H1 (cell line): ENCODE measurements around the gene KYNU. TPM values are rescaled to one million over a fixed set of nuclear protein-coding genes. Genes with fewer than 3 reads are reported as not detected.

Source experiments
- CTCF ChIA-PET: fragments of 300-600 bp; sonication (Branson Sonifier 250); formaldehyde crosslinking; loops from one replicate; lab custom pipeline; 2021; ENCODE audit not compliant: partially characterized antibody; lab: Charles Lee
- POLR2A ChIA-PET: fragments of 300-600 bp; sonication (Branson Sonifier 250); formaldehyde crosslinking; loops from one replicate; lab custom pipeline; 2021; ENCODE audit warnings: inconsistent platforms; ENCODE audit not compliant: partially characterized antibody; lab: Charles Lee
- DNase-seq, 2 experiments: peaks; one replicate each; pipeline versions ENCODE4 v3.0.0 to v3.0.0-alpha.2; 2010 to 2022; ENCODE audit warnings: low spot score in 2 of 2, low read depth in 1 of 2, mixed read lengths in 1 of 2
- FAIRE-seq: peaks from 2 replicates; lab custom pipeline; 2011; peaks lifted over from hg19 to GRCh38; lab: Jason Lieb, UNC
- H2AFZ ChIP-seq: 2 replicates; pipeline ENCODE4 v1.8.1; 2012; ENCODE audit warnings: low read length, inconsistent platforms
- H2AK5ac ChIP-seq: 2 replicates; pipeline ENCODE4 v1.6.1; 2013; ENCODE audit warnings: low read depth, low read length
- H2BK120ac ChIP-seq: replicated peaks from 2 replicates; pipeline ENCODE3; 2013; ENCODE audit warnings: low read depth, low read length, inconsistent platforms
- H2BK12ac ChIP-seq: 2 replicates; pipeline ENCODE4 v1.6.1; 2013; ENCODE audit warnings: low read depth, low read length
- H2BK15ac ChIP-seq: 2 replicates; pipeline ENCODE4 v1.6.1; 2013; ENCODE audit warnings: low read length
- H2BK20ac ChIP-seq: 2 replicates; pipeline ENCODE4 v1.6.1; 2013; ENCODE audit warnings: low read length
- H2BK5ac ChIP-seq: 2 replicates; pipeline ENCODE4 v1.6.1; 2013; ENCODE audit warnings: low read depth, low read length
- H3K14ac ChIP-seq: 2 replicates; pipeline ENCODE4 v1.6.1; 2013; ENCODE audit warnings: inconsistent platforms; ENCODE audit not compliant: insufficient read length
- H3K18ac ChIP-seq: 2 replicates; pipeline ENCODE4 v1.6.1; 2013; ENCODE audit warnings: low read length; ENCODE audit errors: extremely low read depth
- H3K23ac ChIP-seq: 2 replicates; pipeline ENCODE4 v1.6.1; 2013; ENCODE audit warnings: inconsistent platforms; ENCODE audit not compliant: insufficient read length
- H3K23me2 ChIP-seq: 2 replicates; pipeline ENCODE4 v1.6.1; 2013; ENCODE audit warnings: low read depth, low read length
- H3K27ac ChIP-seq: 2 replicates; pipeline ENCODE4 v1.6.1; 2011; ENCODE audit warnings: low read depth, low read length, inconsistent platforms
- H3K27me3 ChIP-seq, 4 experiments: replicated peaks in 1 of 4; 1 replicate in 1 of 4; 2 replicates in 3 of 4; pipeline versions ENCODE4 v1.6.1 to v1.8.1; 2011 to 2013; ENCODE audit warnings: low read length in 3 of 4, mild to moderate bottlenecking in 3 of 4, inconsistent platforms in 2 of 4, mixed read lengths in 2 of 4, moderate library complexity in 1 of 4; ENCODE audit not compliant: control insufficient read depth in 3 of 4, insufficient read depth in 3 of 4; ENCODE audit errors: extremely low read depth in 1 of 4
- H3K36me3 ChIP-seq, 4 experiments: 2 replicates each; pipeline versions ENCODE4 v1.6.1 to v1.8.1; 2011 to 2013; ENCODE audit warnings: mild to moderate bottlenecking in 4 of 4, low read length in 3 of 4, moderate library complexity in 2 of 4, control low read depth in 1 of 4, inconsistent platforms in 1 of 4; ENCODE audit not compliant: insufficient read depth in 4 of 4, control insufficient read depth in 2 of 4
- H3K4ac ChIP-seq: replicated peaks from 2 replicates; pipeline ENCODE3; 2013; ENCODE audit warnings: low read length, low read depth, mixed read lengths, inconsistent platforms; ENCODE audit not compliant: insufficient read length
- H3K4me1 ChIP-seq, 4 experiments: replicated peaks in 1 of 4; 1 replicate in 1 of 4; 2 replicates in 3 of 4; pipeline versions ENCODE4 v1.6.1 to v1.8.1; 2011 to 2013; ENCODE audit warnings: low read length in 3 of 4, inconsistent platforms in 2 of 4, mixed read lengths in 1 of 4; ENCODE audit not compliant: insufficient read depth in 4 of 4, control insufficient read depth in 3 of 4
- H3K4me2 ChIP-seq, 2 experiments: 2 replicates each; pipeline versions ENCODE4 v1.6.1 to v1.8.1; 2011 to 2013; ENCODE audit warnings: low read depth in 2 of 2, low read length in 2 of 2, control low read depth in 1 of 2, inconsistent platforms in 1 of 2, mild to moderate bottlenecking in 1 of 2; ENCODE audit not compliant: insufficient read depth in 1 of 2
- H3K4me3 ChIP-seq, 4 experiments: fragments of 200-600, 300-600 bp in 1 of 4; sonication (generic), shearing (Covaris generic), sonication (Bioruptor Twin) in 1 of 4; 2 replicates each; pipeline versions ENCODE4 v1.5.1 to v1.8.1; 2011 to 2016; ENCODE audit warnings: low read length in 4 of 4, low read depth in 3 of 4, control low read depth in 2 of 4, inconsistent platforms in 2 of 4, mild to moderate bottlenecking in 2 of 4, mixed read lengths in 1 of 4, moderate library complexity in 1 of 4; ENCODE audit not compliant: insufficient read depth in 2 of 4; ENCODE audit errors: extremely low read depth in 1 of 4
- H3K56ac ChIP-seq: replicated peaks from 2 replicates; pipeline ENCODE3; 2013; ENCODE audit warnings: low read depth, mild to moderate bottlenecking, mixed read lengths, low read length, inconsistent platforms; ENCODE audit not compliant: insufficient read length
- H3K79me1 ChIP-seq: 2 replicates; pipeline ENCODE4 v1.6.1; 2013; ENCODE audit warnings: low read depth, low read length, control low read depth
- H3K79me2 ChIP-seq, 2 experiments: 2 replicates each; pipeline versions ENCODE4 v1.6.1 to v1.8.1; 2012 to 2013; ENCODE audit warnings: low read length in 2 of 2, mild to moderate bottlenecking in 2 of 2, inconsistent platforms in 1 of 2; ENCODE audit not compliant: insufficient read depth in 2 of 2, control insufficient read depth in 1 of 2
- H3K9ac ChIP-seq, 4 experiments: replicated peaks in 1 of 4; 1 replicate in 1 of 4; 2 replicates in 3 of 4; pipeline versions ENCODE4 v1.6.1 to v1.8.1; 2011 to 2013; ENCODE audit warnings: low read depth in 3 of 4, low read length in 3 of 4, control low read depth in 2 of 4, mild to moderate bottlenecking in 2 of 4, moderate library complexity in 2 of 4, inconsistent platforms in 1 of 4; ENCODE audit errors: extremely low read depth in 1 of 4
- H3K9me3 ChIP-seq, 2 experiments: 2 replicates each; pipeline versions ENCODE4 v1.6.1 to v1.8.1; 2012 to 2013; ENCODE audit warnings: mild to moderate bottlenecking in 2 of 2, moderate library complexity in 2 of 2, control low read depth in 1 of 2, inconsistent platforms in 1 of 2, low read depth in 1 of 2, low read length in 1 of 2, mixed read lengths in 1 of 2; ENCODE audit not compliant: insufficient read depth in 2 of 2
- H4K20me1 ChIP-seq, 2 experiments: replicated peaks in 1 of 2; 2 replicates each; pipeline versions ENCODE3 to v1.8.1; 2011 to 2013; ENCODE audit warnings: inconsistent platforms in 2 of 2, low read length in 2 of 2, mild to moderate bottlenecking in 1 of 2; ENCODE audit not compliant: insufficient read depth in 2 of 2, control insufficient read depth in 1 of 2
- H4K5ac ChIP-seq: 2 replicates; pipeline ENCODE4 v1.6.1; 2013; ENCODE audit warnings: low read length, low read depth, mixed read lengths, inconsistent platforms; ENCODE audit not compliant: insufficient read length
- H4K8ac ChIP-seq: 2 replicates; pipeline ENCODE4 v1.8.0; 2013; ENCODE audit warnings: mild to moderate bottlenecking, moderate library complexity, low read length, inconsistent platforms; ENCODE audit not compliant: insufficient read depth; ENCODE audit errors: extremely low read depth
- H4K91ac ChIP-seq: replicated peaks from 2 replicates; pipeline ENCODE3; 2013; ENCODE audit warnings: low read length, mixed read lengths, inconsistent platforms; ENCODE audit not compliant: insufficient read length
- GABPA ChIP-seq: IDR thresholded peaks from 2 replicates; pipeline ENCODE4 v1.6.1; 2011; ENCODE audit warnings: mild to moderate bottlenecking, low read length, moderate library complexity, borderline replicate concordance; ENCODE audit not compliant: insufficient read depth
- GTF2F1 ChIP-seq: IDR thresholded peaks from 2 replicates; pipeline ENCODE4 v1.6.1; 2012; ENCODE audit warnings: low read depth, low read length, improper control_type of control experiment, borderline replicate concordance
- HDAC6 ChIP-seq: IDR thresholded peaks from one replicate; pipeline ENCODE4 v1.7.1; 2012; ENCODE audit warnings: low read depth, mild to moderate bottlenecking, inconsistent platforms, low read length, moderate library complexity
- WGBS, 2 experiments: shearing (Covaris generic) in 1 of 2; methylation state at CpG; one replicate each; pipeline versions ENCODE4 v1.1.6 to v1.1.7; 2013 to 2015; ENCODE audit warnings: low lambda C conversion rate in 2 of 2, mixed read lengths in 2 of 2, inconsistent platforms in 1 of 2, low coverage in 1 of 2, missing lambda C conversion rate in 1 of 2; ENCODE audit not compliant: insufficient replicate concordance in 2 of 2, insufficient coverage in 1 of 2, insufficient read length in 1 of 2; ENCODE audit errors: extremely low coverage in 1 of 2, missing lambda C conversion rate in 1 of 2; 5-methylcytosine and 5-hydroxymethylcytosine counted together
- polyA plus RNA-seq, 7 experiments: library from polyadenylated mRNA; depleted of rRNA in 3 of 7; stranded (reverse) in 5 of 7; unstranded in 2 of 7; fragments of >200 nt in 5 of 7; fragments of 200-250 nt in 2 of 7; gene quantifications; 1 replicate in 5 of 7; 2 replicates in 1 of 7; 4 replicates in 1 of 7; pipeline versions ENCODE4 v1.2.1 to v1.2.3, GENCODE V29; 2011 to 2013; ENCODE audit warnings: missing spikeins in 2 of 7, mixed read lengths in 2 of 7
- total RNA-seq: library from RNA; stranded (reverse); fragmentation: NEBNext Ultra II Directional; extraction: Animal tissue kit (Norgen Biotek cat#: 25700); gene quantifications from 2 replicates; pipeline ENCODE4 v1.2.1, GENCODE V29; 2021

The KYNU gene
- total and polyA plus RNA-seq, 2 of the 8 experiments (the other 6 are each of a cell fraction or from before 2014, with no cell fraction given): 0.09 to 0.13 TPM

DNA sequence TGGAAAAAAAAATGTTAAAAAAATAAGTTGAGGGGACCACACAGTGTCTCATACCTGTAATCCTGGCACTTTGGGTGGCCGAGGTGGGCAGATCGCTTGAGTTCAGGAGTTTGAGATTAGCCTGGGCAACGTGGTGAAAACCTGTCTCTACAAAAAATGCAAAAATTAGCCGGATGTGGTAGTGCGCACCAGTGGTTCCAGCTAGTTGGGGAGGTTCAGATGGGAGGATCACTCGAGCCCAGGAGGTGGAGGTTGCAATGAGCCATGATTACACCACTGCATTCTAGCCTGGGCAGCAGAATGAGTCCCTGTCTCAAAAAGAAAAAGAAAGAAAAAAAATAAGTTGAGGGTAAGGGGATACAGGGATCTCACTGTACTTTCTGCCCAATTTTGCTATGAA, 6.1 kb upstream of the KYNU start:
- Histone ChIP-seq H2AFZ (no peak overlapping the region), H3K4me3 (no peak overlapping the region), H3K79me1 (no peaks in the 10 kb centered on the region), H4K91ac (no peak overlapping the region), H3K4me1 (no peaks in the 10 kb centered on the region), H3K56ac (no peak overlapping the region), H2BK20ac (no peak overlapping the region), H4K5ac (no peak overlapping the region), H3K27ac (no peak overlapping the region), H3K18ac (no peak overlapping the region), H3K9ac (no peak overlapping the region), H3K4me2 (no peak overlapping the region), H3K23ac (no peak overlapping the region), H3K79me2 (no peaks in the 10 kb centered on the region), H4K20me1 (no peaks in the 10 kb centered on the region), H2BK5ac (no peak overlapping the region), H3K14ac (no peak overlapping the region), H2BK120ac (no peak overlapping the region), H3K9me3 (no peaks in the 10 kb centered on the region; a peak in 1 of 4 replicates), H3K23me2 (peaks cover 1% of the 10 kb centered on the region; the same call in 1 of the 2 replicates), H3K36me3 (no peaks in the 10 kb centered on the region), H3K4ac (no peak overlapping the region), H2BK15ac (no peak overlapping the region), H2AK5ac (no peak overlapping the region), H4K8ac (no peak overlapping the region), H3K27me3 (no peaks in the 10 kb centered on the region), H2BK12ac (no peak overlapping the region)
- POLR2A ChIA-PET: no interaction called here
- FAIRE-seq (no peak), DNase-seq (no peak)
- CTCF ChIA-PET: no interaction called here
- 94% methylated on average over 6 of the region's 6 CpGs; no CpG with 5 or more reads in 1 of the 2 experiments for WGBS, 2 experiments
- no peak for TF ChIP-seq GABPA
- no peak for TF ChIP-seq HDAC6
- TF ChIP-seq GTF2F1: no peak
